ENCODE results near the gene PHF24. TPM values are rescaled to one million over a fixed set of nuclear protein-coding genes. Genes with fewer than 3 reads are reported as not detected.

The PHF24 gene
- total and polyA plus RNA-seq, 7 donors = under 0.01 to 2.2 (median 0.67) TPM; not detected in 1

DNA sequence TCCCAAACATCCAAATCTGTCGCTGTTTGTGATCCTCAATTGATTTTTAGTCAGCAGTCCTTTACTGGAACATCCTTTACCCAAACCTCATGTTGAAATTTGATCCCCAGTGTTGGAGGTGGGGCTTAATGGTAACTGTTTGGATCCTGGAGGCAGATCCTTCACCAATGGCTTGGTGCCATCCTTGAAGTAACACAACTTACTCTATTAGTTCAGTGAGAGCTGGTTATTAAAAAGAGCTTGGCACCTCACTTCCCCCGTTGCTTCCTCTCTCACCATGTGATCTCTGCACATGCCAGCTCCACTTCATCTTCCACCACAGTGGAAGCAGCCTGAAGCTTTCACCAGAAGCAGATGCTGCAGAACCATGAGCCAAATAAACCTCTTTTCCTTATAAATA, 71.8 kb downstream of the PHF24 start:
- no peaks in the 10 kb centered on the region for H3K9me3 ChIP-seq
- DNase-seq = no peak
- intact Hi-C loops (cut with DNase I) = no loop called here
- no peak overlapping the region for H3K4me3 ChIP-seq
- WGBS, 2 donors = 77 to 86% methylated on average over 2 of the region's 2 CpGs
- H3K27me3 ChIP-seq = no peaks in the 10 kb centered on the region
- no peak for TF ChIP-seq EP300 (IDR thresholded peaks at IDR 0.05)
- TF ChIP-seq POLR2A (IDR thresholded peaks at IDR 0.05) = no peak
- no peak for TF ChIP-seq POLR2AphosphoS5 (IDR thresholded peaks at IDR 0.05)
- no peak for TF ChIP-seq CTCF (IDR thresholded peaks at IDR 0.05)
- H3K27ac ChIP-seq = no peak overlapping the region
- no peaks in the 10 kb centered on the region for H3K4me1 ChIP-seq
- peaks cover 0 to 14% (median 1%) of the 10 kb centered on the region in 4 donors for H3K36me3 ChIP-seq

Other genes starting within 250 kb of the PHF24 start
- 100 to 1,000 TPM in 3 of 4 donors, 10 to 100 TPM in 1; 61.6 to 214 (median 160) TPM for gene CCL21, start 248.1 kb upstream of the PHF24 start, total RNA-seq
- 100 to 1,000 TPM in 1 of 3 donors, 10 to 100 TPM in 1, 1 to 10 TPM in 1; 1.4 to 204 (median 41.4) TPM for gene CCL21, start 248.1 kb upstream of the PHF24 start, polyA plus RNA-seq
- gene DNAJB5, start 31.5 kb downstream of the PHF24 start, total RNA-seq = 10 to 100 TPM; 27.8 to 58.7 (median 56.2) TPM
- 1 to 10 TPM in 2 of 3 donors, under 1 TPM in 1; 0.92 to 7.1 (median 2.4) TPM for gene DNAJB5, start 31.5 kb downstream of the PHF24 start, polyA plus RNA-seq
- gene VCP, start 114.3 kb downstream of the PHF24 start, total RNA-seq = 100 to 1,000 TPM; 107 to 129 (median 115) TPM
- 100 to 1,000 TPM in 1 of 3 donors, 10 to 100 TPM in 2; 50.5 to 128 (median 62.2) TPM for gene VCP, start 114.3 kb downstream of the PHF24 start, polyA plus RNA-seq
- gene FANCG, start 121.7 kb downstream of the PHF24 start, total RNA-seq = 10 to 100 TPM in 3 of 4 donors, 1 to 10 TPM in 1; 3.2 to 17.0 (median 12.9) TPM
- 10 to 100 TPM in 1 of 3 donors, 1 to 10 TPM in 2; 4.4 to 24.0 (median 5.4) TPM for gene FANCG, start 121.7 kb downstream of the PHF24 start, polyA plus RNA-seq
- 10 to 100 TPM in 1 of 4 donors, 1 to 10 TPM in 3; 5.9 to 13.6 (median 9.1) TPM for gene PIGO, start 138.3 kb downstream of the PHF24 start, total RNA-seq
- gene PIGO, start 138.3 kb downstream of the PHF24 start, polyA plus RNA-seq = 10 to 100 TPM in 2 of 3 donors, 1 to 10 TPM in 1; 3.0 to 23.5 (median 10.9) TPM
- 100 to 1,000 TPM in 3 of 4 donors, 10 to 100 TPM in 1; 87.2 to 144 (median 116) TPM for gene STOML2, start 144.8 kb downstream of the PHF24 start, total RNA-seq
- gene STOML2, start 144.8 kb downstream of the PHF24 start, polyA plus RNA-seq = 100 to 1,000 TPM; 136 to 145 (median 143) TPM
- gene ATOSB, start 157.6 kb downstream of the PHF24 start, total RNA-seq = 10 to 100 TPM; 10.5 to 22.5 (median 19.1) TPM
- gene ATOSB, start 157.6 kb downstream of the PHF24 start, polyA plus RNA-seq = 10 to 100 TPM; 17.4 to 27.3 (median 25.4) TPM
- 10 to 100 TPM; 14.6 to 22.2 (median 19.7) TPM for gene UNC13B, start 203.7 kb downstream of the PHF24 start, total RNA-seq
- 10 to 100 TPM; 19.2 to 25.6 (median 21.3) TPM for gene UNC13B, start 203.7 kb downstream of the PHF24 start, polyA plus RNA-seq

Data from sigmoid colon (tissue), 7 donors.